ENCODE results near the gene DISP2.
A peak's percentile ranks its signal among the peaks of the same experiment; 100 is the strongest.

The DISP2 gene

DNA sequence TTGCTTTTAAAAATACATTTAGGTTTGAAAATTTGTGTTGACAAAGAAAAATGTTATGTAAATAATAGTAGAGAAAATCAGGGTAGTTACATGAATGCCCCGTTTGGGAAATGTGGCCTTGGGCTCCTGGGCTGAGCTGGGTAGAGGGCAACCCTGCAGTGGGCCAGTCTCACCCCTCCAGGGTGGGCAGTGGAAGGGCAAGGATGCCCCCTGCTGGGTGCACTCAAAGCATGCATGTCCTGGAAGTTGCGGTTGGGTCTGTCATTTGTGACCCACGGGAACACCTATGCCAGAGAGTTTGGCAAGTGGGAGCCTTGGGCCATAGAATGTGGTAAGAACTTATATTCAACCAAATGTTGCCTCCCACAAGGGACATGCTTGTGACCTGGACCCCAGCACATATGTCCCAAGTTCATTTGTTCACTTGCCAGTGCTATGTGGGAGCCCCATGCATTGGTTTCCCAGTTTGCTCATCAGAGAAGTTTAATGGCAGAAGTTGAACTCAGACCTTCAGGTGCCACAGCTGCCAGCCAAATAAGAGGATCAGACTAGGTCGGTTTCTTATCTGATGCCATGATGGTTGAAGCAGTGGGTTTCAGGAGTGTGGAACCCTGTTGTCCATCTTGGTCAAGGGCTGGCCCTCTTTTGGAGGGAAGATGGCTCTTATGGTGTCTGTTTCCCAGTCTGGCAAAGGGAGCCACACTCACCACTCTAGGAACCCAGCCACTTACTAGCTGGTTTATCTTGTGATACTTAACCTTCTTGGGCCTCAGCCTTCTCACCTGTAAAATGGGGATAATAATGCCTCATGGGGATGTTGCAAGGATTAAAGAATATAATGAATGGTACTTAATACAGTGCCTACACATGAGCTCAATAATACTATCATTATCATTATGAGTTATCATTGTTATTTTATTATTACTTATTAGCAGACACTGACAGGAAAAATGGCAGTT lies 47.7 kb upstream of the DISP2 start (continued):
- TF ChIP-seq ZBTB6 (tag by site-specific recombination; IDR thresholded peaks at IDR 0.05) (no peak), ZNF521 (tag by site-specific recombination; IDR thresholded peaks at IDR 0.05) (no peak), ZNF211 (tag by site-specific recombination; IDR thresholded peaks at IDR 0.05; ENCODE audit: low read depth) (no peak), PRDM6 (tag by site-specific recombination; IDR thresholded peaks at IDR 0.05) (no peak), BCL11A (tag by site-specific recombination; IDR thresholded peaks at IDR 0.05; ENCODE audit: low read depth) (no peak), ZNF747 (tag by site-specific recombination; IDR thresholded peaks at IDR 0.05) (no peak), ZNF433 (tag by site-specific recombination; IDR thresholded peaks at IDR 0.05; ENCODE audit: low read depth) (no peak), ZNF654 (tag by site-specific recombination; IDR thresholded peaks at IDR 0.05; ENCODE audit: low read depth) (peak; percentile 85), ZNF112 (tag by site-specific recombination; IDR thresholded peaks at IDR 0.05) (no peak), GLIS2 (tag by site-specific recombination; IDR thresholded peaks at IDR 0.05) (0 out of 2 replicates have a peak, but pooled peaks have one; percentile 12), ZNF629 (tag by site-specific recombination; IDR thresholded peaks at IDR 0.05) (no peak), ZNF48 (tag by site-specific recombination; IDR thresholded peaks at IDR 0.05) (no peak)
- TF ChIP-seq, protein P1, sequence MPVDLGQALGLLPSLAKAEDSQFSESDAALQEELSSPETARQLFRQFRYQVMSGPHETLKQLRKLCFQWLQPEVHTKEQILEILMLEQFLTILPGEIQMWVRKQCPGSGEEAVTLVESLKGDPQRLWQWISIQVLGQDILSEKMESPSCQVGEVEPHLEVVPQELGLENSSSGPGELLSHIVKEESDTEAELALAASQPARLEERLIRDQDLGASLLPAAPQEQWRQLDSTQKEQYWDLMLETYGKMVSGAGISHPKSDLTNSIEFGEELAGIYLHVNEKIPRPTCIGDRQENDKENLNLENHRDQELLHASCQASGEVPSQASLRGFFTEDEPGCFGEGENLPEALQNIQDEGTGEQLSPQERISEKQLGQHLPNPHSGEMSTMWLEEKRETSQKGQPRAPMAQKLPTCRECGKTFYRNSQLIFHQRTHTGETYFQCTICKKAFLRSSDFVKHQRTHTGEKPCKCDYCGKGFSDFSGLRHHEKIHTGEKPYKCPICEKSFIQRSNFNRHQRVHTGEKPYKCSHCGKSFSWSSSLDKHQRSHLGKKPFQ (tag by site-specific recombination; IDR thresholded peaks at IDR 0.05), result no peak
- TF ChIP-seq, protein P2, sequence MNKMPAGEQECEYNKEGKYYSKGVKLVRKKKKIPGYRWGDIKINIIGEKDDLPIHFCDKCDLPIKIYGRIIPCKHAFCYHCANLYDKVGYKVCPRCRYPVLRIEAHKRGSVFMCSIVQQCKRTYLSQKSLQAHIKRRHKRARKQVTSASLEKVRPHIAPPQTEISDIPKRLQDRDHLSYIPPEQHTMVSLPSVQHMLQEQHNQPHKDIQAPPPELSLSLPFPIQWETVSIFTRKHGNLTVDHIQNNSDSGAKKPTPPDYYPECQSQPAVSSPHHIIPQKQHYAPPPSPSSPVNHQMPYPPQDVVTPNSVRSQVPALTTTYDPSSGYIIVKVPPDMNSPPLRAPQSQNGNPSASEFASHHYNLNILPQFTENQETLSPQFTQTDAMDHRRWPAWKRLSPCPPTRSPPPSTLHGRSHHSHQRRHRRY (tag by site-specific recombination; IDR thresholded peaks at IDR 0.05), result no peak
- TF ChIP-seq, protein P3, sequence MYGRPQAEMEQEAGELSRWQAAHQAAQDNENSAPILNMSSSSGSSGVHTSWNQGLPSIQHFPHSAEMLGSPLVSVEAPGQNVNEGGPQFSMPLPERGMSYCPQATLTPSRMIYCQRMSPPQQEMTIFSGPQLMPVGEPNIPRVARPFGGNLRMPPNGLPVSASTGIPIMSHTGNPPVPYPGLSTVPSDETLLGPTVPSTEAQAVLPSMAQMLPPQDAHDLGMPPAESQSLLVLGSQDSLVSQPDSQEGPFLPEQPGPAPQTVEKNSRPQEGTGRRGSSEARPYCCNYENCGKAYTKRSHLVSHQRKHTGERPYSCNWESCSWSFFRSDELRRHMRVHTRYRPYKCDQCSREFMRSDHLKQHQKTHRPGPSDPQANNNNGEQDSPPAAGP (tag by site-specific recombination; IDR thresholded peaks at IDR 0.05), result no peak

DNA sequence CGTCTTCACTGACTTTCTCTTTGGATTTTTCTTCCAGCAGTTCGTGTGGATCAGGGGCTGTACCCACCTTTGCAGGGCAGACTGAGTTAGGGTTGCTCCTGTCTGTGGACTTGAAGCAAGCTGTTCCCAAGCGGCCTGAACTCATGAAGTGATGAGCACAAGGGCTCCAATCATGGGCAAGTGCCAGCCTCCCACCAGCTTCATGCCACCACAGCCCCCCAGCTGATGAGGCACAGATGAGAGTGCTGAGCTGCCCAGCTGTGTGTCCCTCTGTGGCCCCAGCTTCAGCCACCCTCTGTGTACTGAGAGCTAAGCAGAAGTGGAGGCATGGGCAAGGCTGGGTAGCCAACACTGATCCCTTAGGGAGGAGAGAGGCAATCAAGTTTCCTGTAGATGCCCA lies 47.0 kb upstream of the DISP2 start:
- no peaks in the 10 kb centered on the region for H3K36me3 ChIP-seq (ENCODE audit: control insufficient read depth in 2 of 2, insufficient read depth in 1 of 2, low read length in 2 of 2)
- no peak overlapping the region for H3K4me3 ChIP-seq (ENCODE audit: low read depth, low read length)
- H3K4me1 ChIP-seq (ENCODE audit: control insufficient read depth, insufficient read depth, low read length), result no peaks in the 10 kb centered on the region; the same call in 1 of the 2 replicates
- H3K9me3 ChIP-seq (ENCODE audit: control insufficient read depth, insufficient read depth, low read depth, low read length), result no peaks in the 10 kb centered on the region
- H3K27ac ChIP-seq (ENCODE audit: extremely low read depth, low read depth, low read length), result no peak overlapping the region
- POLR2A ChIA-PET, result interaction anchor here (1.5 kb wide), 1 partner anchor 10 kb away, joined by 3 read pairs; no protein-coding TSS in a partner anchor
- CTCF ChIA-PET, result interaction anchor here (0.6 to 16.0 kb wide), 14 partner anchors 9 to 264 kb away, joined by 3 to 248 read pairs (median 11); partner anchors contain the start of gene CCDC9B
- TF ChIP-seq ZNF404 (tag by site-specific recombination; IDR thresholded peaks at IDR 0.05) (no peak), ZNF426 (tag by site-specific recombination; IDR thresholded peaks at IDR 0.05) (no peak), KLF10 (tag by site-specific recombination; IDR thresholded peaks at IDR 0.05) (no peak), ZBTB8A (tag by site-specific recombination; IDR thresholded peaks at IDR 0.05) (no peak), ZNF701 (tag by site-specific recombination; IDR thresholded peaks at IDR 0.05) (no peak), ZNF148 (tag by site-specific recombination; IDR thresholded peaks at IDR 0.05; ENCODE audit: borderline replicate concordance) (no peak), ZNF670 (tag by site-specific recombination; IDR thresholded peaks at IDR 0.05; ENCODE audit: low read depth) (no peak), KLF7 (tag by site-specific recombination; IDR thresholded peaks at IDR 0.05; ENCODE audit: borderline replicate concordance) (no peak), KLF9 (tag by site-specific recombination; IDR thresholded peaks at IDR 0.05; ENCODE audit: low read depth) (no peak), ZNF324 (tag by site-specific recombination; IDR thresholded peaks at IDR 0.05) (no peak)

All from HEK293 (cell line).